Measurements from ENCODE around the gene RPL38.

RPL38 gene

GRCh38 chr17:74164446-74165045, 38.9 kb upstream of the RPL38 start:
- H3K27ac ChIP-seq (ENCODE audit: low read length), result no peak overlapping the region
- H3K4me1 ChIP-seq (ENCODE audit: control insufficient read depth, insufficient read depth, low read length), result no peaks in the 10 kb centered on the region
- no peak overlapping the region for H3K9ac ChIP-seq (ENCODE audit: low read length in 2 of 2)
- no peaks in the 10 kb centered on the region for H3K36me3 ChIP-seq (ENCODE audit: control insufficient read depth in 2 of 2, insufficient read depth in 2 of 2, low read length in 2 of 2)
- no peak overlapping the region for H3K4me3 ChIP-seq (ENCODE audit: low read length in 2 of 2)
- H3K27me3 ChIP-seq (ENCODE audit: control insufficient read depth in 1 of 2, insufficient read depth in 2 of 2, low read length in 2 of 2), result peaks cover 4 to 9% of the 10 kb centered on the region in 2 donors
- no peaks in the 10 kb centered on the region for H3K9me3 ChIP-seq (ENCODE audit: control insufficient read depth in 2 of 2, low read length in 2 of 2)

- no peak overlapping the region for H3K27ac ChIP-seq (ENCODE audit: low read length)
- H3K9me3 ChIP-seq (ENCODE audit: control insufficient read depth in 2 of 2, low read length in 2 of 2), result no peaks in the 10 kb centered on the region
- H3K27me3 ChIP-seq (ENCODE audit: control insufficient read depth in 1 of 2, insufficient read depth in 2 of 2, low read length in 2 of 2), result peaks cover 4 to 9% of the 10 kb centered on the region in 2 donors
- H3K4me1 ChIP-seq (ENCODE audit: control insufficient read depth, insufficient read depth, low read length), result no peaks in the 10 kb centered on the region
- no peak overlapping the region for H3K9ac ChIP-seq (ENCODE audit: low read length in 2 of 2)
- H3K36me3 ChIP-seq (ENCODE audit: control insufficient read depth in 2 of 2, insufficient read depth in 2 of 2, low read length in 2 of 2), result no peaks in the 10 kb centered on the region
- H3K4me3 ChIP-seq (ENCODE audit: low read length in 2 of 2), result no peak overlapping the region
These were observed 37.6 kb upstream of the RPL38 start for GRCh38 chr17:74165797-74166365.

- Histone ChIP-seq H3K27me3 (ENCODE audit: control insufficient read depth in 1 of 2, insufficient read depth in 2 of 2, low read length in 2 of 2) (peaks cover 6 to 12% of the 10 kb centered on the region in 2 donors), H3K36me3 (ENCODE audit: control insufficient read depth in 2 of 2, insufficient read depth in 2 of 2, low read length in 2 of 2) (no peaks in the 10 kb centered on the region), H3K4me3 (ENCODE audit: low read length in 2 of 2) (no peak overlapping the region), H3K9me3 (ENCODE audit: control insufficient read depth in 2 of 2, low read length in 2 of 2) (no peaks in the 10 kb centered on the region), H3K9ac (ENCODE audit: low read length in 2 of 2) (no peak overlapping the region), H3K4me1 (ENCODE audit: control insufficient read depth, insufficient read depth, low read length) (no peaks in the 10 kb centered on the region), H3K27ac (ENCODE audit: low read length) (no peak overlapping the region)
These were observed 32.6 kb upstream of the RPL38 start for GRCh38 chr17:74170924-74171323.

- H3K9me3 ChIP-seq (ENCODE audit: control insufficient read depth in 2 of 2, low read length in 2 of 2), result no peaks in the 10 kb centered on the region
- H3K27ac ChIP-seq (ENCODE audit: low read length), result no peak overlapping the region
- peaks cover 6 to 22% of the 10 kb centered on the region in 2 donors for H3K27me3 ChIP-seq (ENCODE audit: control insufficient read depth in 1 of 2, insufficient read depth in 2 of 2, low read length in 2 of 2)
- H3K36me3 ChIP-seq (ENCODE audit: control insufficient read depth in 2 of 2, insufficient read depth in 2 of 2, low read length in 2 of 2), result no peaks in the 10 kb centered on the region
- no peak overlapping the region for H3K4me3 ChIP-seq (ENCODE audit: low read length in 2 of 2)
- H3K9ac ChIP-seq (ENCODE audit: low read length in 2 of 2), result no peak overlapping the region
- no peaks in the 10 kb centered on the region for H3K4me1 ChIP-seq (ENCODE audit: control insufficient read depth, insufficient read depth, low read length)
These were observed 30.8 kb upstream of the RPL38 start for GRCh38 chr17:74172700-74173099.

DNA sequence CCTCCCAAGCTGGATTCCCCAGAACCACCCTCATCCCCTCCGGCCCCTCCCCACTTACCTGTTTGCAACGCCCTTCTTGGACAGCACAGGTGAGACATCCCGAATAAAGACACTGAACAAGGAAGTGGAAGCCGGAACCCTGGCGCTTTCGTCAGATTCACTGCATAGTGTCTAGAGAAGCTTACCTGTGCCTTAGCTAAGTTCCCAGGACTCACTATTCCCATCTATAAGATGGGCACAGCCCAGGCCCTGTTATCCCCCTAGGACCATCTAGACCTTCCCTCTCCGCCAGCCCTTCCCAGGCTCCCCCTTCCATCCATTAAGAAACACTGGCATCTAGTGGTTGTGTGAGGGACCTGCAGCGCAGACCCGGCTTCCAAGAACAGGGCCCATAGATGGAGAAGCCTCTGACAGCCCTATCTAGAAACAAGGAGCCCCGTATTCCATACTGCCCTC, 26.9 kb upstream of the RPL38 start:
- Histone ChIP-seq H3K9ac (ENCODE audit: low read length in 2 of 2) (no peak overlapping the region), H3K9me3 (ENCODE audit: control insufficient read depth in 2 of 2, low read length in 2 of 2) (no peaks in the 10 kb centered on the region), H3K27ac (ENCODE audit: low read length) (no peak overlapping the region), H3K4me3 (ENCODE audit: low read length in 2 of 2) (no peak overlapping the region), H3K4me1 (ENCODE audit: control insufficient read depth, insufficient read depth, low read length) (no peaks in the 10 kb centered on the region), H3K27me3 (ENCODE audit: control insufficient read depth in 1 of 2, insufficient read depth in 2 of 2, low read length in 2 of 2) (peaks cover 6 to 36% of the 10 kb centered on the region in 2 donors), H3K36me3 (ENCODE audit: control insufficient read depth in 2 of 2, insufficient read depth in 2 of 2, low read length in 2 of 2) (no peaks in the 10 kb centered on the region)

GRCh38 chr17:74177018-74177450, 26.4 kb upstream of the RPL38 start:
- Histone ChIP-seq H3K4me1 (ENCODE audit: control insufficient read depth, insufficient read depth, low read length) (no peaks in the 10 kb centered on the region), H3K27me3 (ENCODE audit: control insufficient read depth in 1 of 2, insufficient read depth in 2 of 2, low read length in 2 of 2) (peaks cover 9 to 36% of the 10 kb centered on the region in 2 donors), H3K27ac (ENCODE audit: low read length) (no peak overlapping the region), H3K9me3 (ENCODE audit: control insufficient read depth in 2 of 2, low read length in 2 of 2) (no peaks in the 10 kb centered on the region), H3K4me3 (ENCODE audit: low read length in 2 of 2) (no peak overlapping the region), H3K9ac (ENCODE audit: low read length in 2 of 2) (no peak overlapping the region), H3K36me3 (ENCODE audit: control insufficient read depth in 2 of 2, insufficient read depth in 2 of 2, low read length in 2 of 2) (no peaks in the 10 kb centered on the region)

DNA sequence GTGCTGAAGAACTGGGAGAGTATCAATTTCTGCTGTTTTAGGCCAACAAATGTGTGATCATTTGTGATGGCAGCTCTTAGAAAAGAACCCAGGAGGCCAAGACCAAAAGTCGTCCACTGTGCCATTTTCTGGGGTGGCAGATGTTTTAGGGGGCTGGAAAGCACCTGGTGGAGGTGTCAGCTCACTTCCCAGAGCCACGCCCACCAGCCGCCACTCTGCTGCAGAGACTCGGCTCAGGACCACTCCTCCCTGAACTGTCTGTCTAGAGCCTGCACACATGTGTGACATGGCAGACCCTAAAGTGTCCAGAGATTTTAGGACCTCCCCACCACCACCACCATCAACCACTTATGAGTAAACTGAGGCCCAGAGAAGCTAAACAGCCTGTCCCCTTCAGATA, 23.9 kb upstream of the RPL38 start:
- Histone ChIP-seq H3K4me3 (ENCODE audit: low read length in 2 of 2) (no peak overlapping the region), H3K36me3 (ENCODE audit: control insufficient read depth in 2 of 2, insufficient read depth in 2 of 2, low read length in 2 of 2) (no peaks in the 10 kb centered on the region), H3K9ac (ENCODE audit: low read length in 2 of 2) (no peak overlapping the region), H3K9me3 (ENCODE audit: control insufficient read depth in 2 of 2, low read length in 2 of 2) (no peaks in the 10 kb centered on the region), H3K27me3 (ENCODE audit: control insufficient read depth in 1 of 2, insufficient read depth in 2 of 2, low read length in 2 of 2) (peaks cover 12 to 36% of the 10 kb centered on the region in 2 donors), H3K4me1 (ENCODE audit: control insufficient read depth, insufficient read depth, low read length) (no peaks in the 10 kb centered on the region), H3K27ac (ENCODE audit: low read length) (no peak overlapping the region)

DNA sequence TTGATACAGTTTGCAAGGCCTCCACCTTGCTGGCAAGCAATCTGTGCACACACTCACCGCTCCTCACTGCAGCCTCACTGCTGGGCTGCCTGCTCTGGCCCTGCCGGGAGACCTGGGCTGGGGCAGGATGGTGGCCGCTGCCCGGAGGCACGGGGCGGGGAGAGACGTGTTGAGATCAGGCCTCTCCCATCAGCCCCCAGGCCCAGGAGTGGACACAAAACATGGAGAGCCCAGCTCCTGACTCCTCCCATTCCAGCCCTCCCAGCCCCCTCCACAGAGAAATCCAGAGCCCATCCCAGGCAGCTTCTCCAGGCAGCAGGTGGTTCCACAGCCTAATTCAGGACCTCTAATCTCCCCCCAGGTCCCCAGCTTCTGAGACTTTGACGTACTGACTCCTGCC, 23.1 kb upstream of the RPL38 start:
- Histone ChIP-seq H3K27ac (ENCODE audit: low read length) (no peak overlapping the region), H3K9ac (ENCODE audit: low read length in 2 of 2) (no peak overlapping the region), H3K27me3 (ENCODE audit: control insufficient read depth in 1 of 2, insufficient read depth in 2 of 2, low read length in 2 of 2) (peaks cover 9 to 32% of the 10 kb centered on the region in 2 donors), H3K9me3 (ENCODE audit: control insufficient read depth in 2 of 2, low read length in 2 of 2) (no peaks in the 10 kb centered on the region), H3K4me3 (ENCODE audit: low read length in 2 of 2) (no peak overlapping the region), H3K4me1 (ENCODE audit: control insufficient read depth, insufficient read depth, low read length) (no peaks in the 10 kb centered on the region), H3K36me3 (ENCODE audit: control insufficient read depth in 2 of 2, insufficient read depth in 2 of 2, low read length in 2 of 2) (no peaks in the 10 kb centered on the region)

DNA sequence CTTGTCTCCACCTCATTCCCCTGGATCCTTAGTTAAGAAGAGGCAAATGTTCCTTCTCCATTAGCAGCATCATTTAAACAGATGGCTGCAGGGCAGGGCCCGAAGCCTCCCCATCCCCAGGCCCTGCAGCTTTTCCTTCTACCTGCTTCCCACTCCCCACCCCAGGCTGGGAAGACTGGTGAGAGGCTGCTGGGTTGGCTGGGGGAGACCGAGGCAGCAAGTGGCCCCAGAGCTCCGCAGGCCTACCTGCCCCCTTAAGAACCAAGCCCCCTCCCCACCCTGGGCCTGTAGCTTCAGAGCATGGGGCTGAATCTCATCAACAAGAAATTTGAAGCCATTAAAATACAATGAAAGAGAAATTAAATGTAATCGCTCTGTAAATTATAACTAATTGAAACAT, 22.1 kb upstream of the RPL38 start:
- Histone ChIP-seq H3K9me3 (ENCODE audit: control insufficient read depth in 2 of 2, low read length in 2 of 2) (no peaks in the 10 kb centered on the region), H3K27ac (ENCODE audit: low read length) (no peak overlapping the region), H3K36me3 (ENCODE audit: control insufficient read depth in 2 of 2, insufficient read depth in 2 of 2, low read length in 2 of 2) (no peaks in the 10 kb centered on the region), H3K27me3 (ENCODE audit: control insufficient read depth in 1 of 2, insufficient read depth in 2 of 2, low read length in 2 of 2) (peaks cover 6 to 29% of the 10 kb centered on the region in 2 donors), H3K4me3 (ENCODE audit: low read length in 2 of 2) (no peak overlapping the region), H3K9ac (ENCODE audit: low read length in 2 of 2) (no peak overlapping the region), H3K4me1 (ENCODE audit: control insufficient read depth, insufficient read depth, low read length) (no peaks in the 10 kb centered on the region)

DNA sequence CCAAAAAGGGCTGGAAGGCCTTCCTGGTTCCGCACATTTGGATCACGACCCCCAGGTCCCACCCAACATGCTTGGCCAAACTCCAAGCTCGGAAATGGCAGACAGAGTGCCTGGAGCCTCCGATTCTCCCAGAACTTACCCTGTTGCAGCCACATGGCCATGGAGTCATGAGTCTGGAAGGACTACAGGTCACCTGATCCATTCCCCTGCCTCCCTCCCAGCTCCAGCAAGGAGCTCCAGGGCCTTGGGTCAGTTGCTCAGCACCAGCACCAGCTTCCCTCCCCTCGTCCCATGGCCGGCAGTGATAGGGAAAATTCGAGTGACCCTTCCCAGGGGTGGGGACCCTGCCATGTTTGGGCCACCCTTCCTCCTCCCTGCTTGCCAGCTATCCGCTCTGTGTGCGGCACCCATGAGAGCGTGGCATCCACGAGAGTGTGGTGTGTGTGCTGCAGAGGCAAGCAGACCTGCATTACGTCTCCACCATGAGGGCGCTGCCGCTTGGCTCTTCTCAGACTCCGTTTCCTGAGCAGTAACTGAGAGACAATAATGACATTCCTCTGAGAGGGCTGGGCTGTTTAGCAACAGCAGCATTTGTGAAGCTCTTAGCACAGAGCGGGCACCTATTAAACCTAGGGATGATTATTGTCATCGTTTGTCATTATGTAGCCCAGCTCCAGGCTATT, 21.3 kb upstream of the RPL38 start:
- H3K27ac ChIP-seq (ENCODE audit: low read length), result no peak overlapping the region
- no peak overlapping the region for H3K9ac ChIP-seq (ENCODE audit: low read length in 2 of 2)
- H3K27me3 ChIP-seq (ENCODE audit: control insufficient read depth in 1 of 2, insufficient read depth in 2 of 2, low read length in 2 of 2), result peaks cover 6 to 22% of the 10 kb centered on the region in 2 donors

GRCh38 chr17:74183411-74183810, 20.1 kb upstream of the RPL38 start:
- Histone ChIP-seq H3K9me3 (ENCODE audit: control insufficient read depth in 2 of 2, low read length in 2 of 2) (no peaks in the 10 kb centered on the region), H3K9ac (ENCODE audit: low read length in 2 of 2) (no peak overlapping the region), H3K27ac (ENCODE audit: low read length) (no peak overlapping the region), H3K36me3 (ENCODE audit: control insufficient read depth in 2 of 2, insufficient read depth in 2 of 2, low read length in 2 of 2) (no peaks in the 10 kb centered on the region), H3K4me3 (ENCODE audit: low read length in 2 of 2) (no peak overlapping the region), H3K27me3 (ENCODE audit: control insufficient read depth in 1 of 2, insufficient read depth in 2 of 2, low read length in 2 of 2) (peaks cover 11 to 28% of the 10 kb centered on the region in 2 donors), H3K4me1 (ENCODE audit: control insufficient read depth, insufficient read depth, low read length) (no peaks in the 10 kb centered on the region)

More for the DNA sequence above, 21.3 kb upstream of the RPL38 start:
- Histone ChIP-seq H3K9me3 (ENCODE audit: control insufficient read depth in 2 of 2, low read length in 2 of 2) (no peaks in the 10 kb centered on the region), H3K4me3 (ENCODE audit: low read length in 2 of 2) (no peak overlapping the region), H3K36me3 (ENCODE audit: control insufficient read depth in 2 of 2, insufficient read depth in 2 of 2, low read length in 2 of 2) (no peaks in the 10 kb centered on the region), H3K4me1 (ENCODE audit: control insufficient read depth, insufficient read depth, low read length) (no peaks in the 10 kb centered on the region)
